ENCODE results near the gene PLD5. TPM values are rescaled to one million over a fixed set of nuclear protein-coding genes. Genes with fewer than 3 reads are reported as not detected.
"Not testable (repeated sequence)": the region's sequence is repeated elsewhere in the genome, so short reads cannot be mapped to it uniquely, and the experiment has no call there.

Gene PLD5
- total RNA-seq, 1 donor from 2014 or later, result not detected

DNA sequence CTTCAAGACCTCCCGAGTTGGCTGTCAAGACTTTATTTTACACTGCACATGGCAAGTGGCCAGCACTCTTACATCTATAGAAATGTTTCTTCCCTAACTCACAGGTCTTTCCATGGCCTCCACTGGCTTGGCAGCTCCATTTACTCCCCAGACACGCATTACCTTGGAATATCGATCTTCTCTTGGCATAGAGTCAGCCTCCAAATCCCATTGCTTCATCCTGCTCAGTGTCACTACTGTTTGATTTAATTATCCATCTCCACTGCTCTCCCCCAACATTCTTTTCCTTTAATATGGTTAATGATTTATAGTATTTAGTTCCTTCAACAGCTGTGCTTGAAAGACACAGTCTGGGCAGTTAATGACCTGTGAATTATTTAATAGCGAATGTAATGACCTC is 284.4 kb downstream of the PLD5 start:
- no peak for DNase-seq (ENCODE audit: low spot score)
- TF ChIP-seq, protein P1, sequence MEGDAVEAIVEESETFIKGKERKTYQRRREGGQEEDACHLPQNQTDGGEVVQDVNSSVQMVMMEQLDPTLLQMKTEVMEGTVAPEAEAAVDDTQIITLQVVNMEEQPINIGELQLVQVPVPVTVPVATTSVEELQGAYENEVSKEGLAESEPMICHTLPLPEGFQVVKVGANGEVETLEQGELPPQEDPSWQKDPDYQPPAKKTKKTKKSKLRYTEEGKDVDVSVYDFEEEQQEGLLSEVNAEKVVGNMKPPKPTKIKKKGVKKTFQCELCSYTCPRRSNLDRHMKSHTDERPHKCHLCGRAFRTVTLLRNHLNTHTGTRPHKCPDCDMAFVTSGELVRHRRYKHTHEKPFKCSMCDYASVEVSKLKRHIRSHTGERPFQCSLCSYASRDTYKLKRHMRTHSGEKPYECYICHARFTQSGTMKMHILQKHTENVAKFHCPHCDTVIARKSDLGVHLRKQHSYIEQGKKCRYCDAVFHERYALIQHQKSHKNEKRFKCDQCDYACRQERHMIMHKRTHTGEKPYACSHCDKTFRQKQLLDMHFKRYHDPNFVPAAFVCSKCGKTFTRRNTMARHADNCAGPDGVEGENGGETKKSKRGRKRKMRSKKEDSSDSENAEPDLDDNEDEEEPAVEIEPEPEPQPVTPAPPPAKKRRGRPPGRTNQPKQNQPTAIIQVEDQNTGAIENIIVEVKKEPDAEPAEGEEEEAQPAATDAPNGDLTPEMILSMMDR (IDR thresholded peaks at IDR 0.05), result no peak
- Mint-ChIP-seq H3K9me3 (ENCODE audit: low read depth) (no peaks in the 10 kb centered on the region), H3K4me1 (ENCODE audit: low read depth) (no peaks in the 10 kb centered on the region), H3K4me3 (ENCODE audit: unreplicated experiment) (no peak overlapping the region), H3K27me3 (ENCODE audit: low read depth) (peaks cover 9% of the 10 kb centered on the region), H3K36me3 (ENCODE audit: low read depth) (no peaks in the 10 kb centered on the region), H3K27ac (ENCODE audit: unreplicated experiment) (no peak overlapping the region)

DNA sequence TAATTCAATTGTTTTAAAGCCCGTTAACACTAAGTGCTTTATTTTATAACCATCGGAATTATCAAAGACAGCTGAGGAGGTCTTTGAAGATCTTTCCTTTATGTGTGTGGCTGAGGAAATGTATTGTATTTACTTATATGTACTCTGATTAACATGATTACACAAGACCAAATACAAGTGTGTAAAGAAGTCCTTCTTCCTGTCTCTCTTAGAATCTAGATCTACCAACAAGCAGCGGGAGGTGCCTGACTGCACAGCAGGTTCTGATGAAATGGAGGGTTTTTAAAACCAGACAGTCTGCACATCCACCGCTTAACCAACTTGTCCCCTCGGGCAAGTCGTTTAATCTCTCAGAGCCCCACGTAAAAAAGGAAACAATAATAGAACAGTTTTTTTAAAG is 285.1 kb downstream of the PLD5 start:
- TF ChIP-seq, protein P1 (IDR thresholded peaks at IDR 0.05), result no peak
- H3K4me1 Mint-ChIP-seq (ENCODE audit: low read depth), result no peaks in the 10 kb centered on the region
- H3K9me3 Mint-ChIP-seq (ENCODE audit: low read depth), result no peaks in the 10 kb centered on the region
- DNase-seq (ENCODE audit: low spot score), result no peak
- H3K27ac Mint-ChIP-seq (ENCODE audit: unreplicated experiment), result no peak overlapping the region
- H3K27me3 Mint-ChIP-seq (ENCODE audit: low read depth), result peaks cover 7% of the 10 kb centered on the region
- no peaks in the 10 kb centered on the region for H3K36me3 Mint-ChIP-seq (ENCODE audit: low read depth)
- H3K4me3 Mint-ChIP-seq (ENCODE audit: unreplicated experiment), result no peak overlapping the region

DNA sequence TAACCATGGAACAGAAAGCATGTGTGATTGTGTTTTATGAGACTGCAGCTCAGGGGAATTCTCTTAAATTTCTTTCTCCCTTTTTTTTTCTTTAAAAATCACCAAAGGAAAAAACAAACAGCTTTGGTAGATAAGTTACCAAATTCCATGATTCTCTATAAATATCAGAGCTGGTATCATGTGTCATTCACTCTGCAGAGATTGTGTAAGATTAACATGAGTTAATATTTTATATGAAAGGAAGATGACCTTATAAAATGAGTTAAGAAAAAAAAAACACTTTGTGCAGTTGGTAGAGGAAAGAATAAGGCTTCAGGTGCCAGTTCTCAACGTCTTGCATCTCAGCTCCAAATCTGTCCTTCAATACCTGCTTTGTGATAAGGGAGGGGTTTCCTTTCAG is 287.4 kb downstream of the PLD5 start:
- Mint-ChIP-seq H3K9me3 (ENCODE audit: low read depth) (no peaks in the 10 kb centered on the region), H3K36me3 (ENCODE audit: low read depth) (no peaks in the 10 kb centered on the region)

DNA sequence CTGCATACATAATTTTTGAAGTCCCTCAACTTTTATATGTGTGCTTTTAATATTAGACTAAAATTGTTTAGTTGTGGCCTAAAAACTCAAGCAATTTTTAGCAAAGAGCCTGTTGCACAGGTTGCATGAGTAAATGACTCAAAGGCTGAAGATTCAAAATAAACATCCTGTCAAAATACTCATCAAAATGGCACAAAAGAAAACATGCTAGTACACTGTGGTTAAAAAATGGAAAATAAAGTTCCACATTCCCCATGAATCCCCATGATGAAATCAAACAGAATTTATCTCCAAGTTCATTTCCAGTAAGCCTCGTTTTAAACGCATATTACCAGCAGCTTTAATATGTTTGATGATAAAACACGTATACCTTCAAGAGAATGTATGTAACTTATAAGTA is 295.5 kb downstream of the PLD5 start:
- no peak overlapping the region for H3K27ac Mint-ChIP-seq (ENCODE audit: unreplicated experiment)
- H3K4me1 Mint-ChIP-seq (ENCODE audit: low read depth), result no peaks in the 10 kb centered on the region
- no peak for DNase-seq (ENCODE audit: low spot score)
- TF ChIP-seq, protein P1 (IDR thresholded peaks at IDR 0.05), result no peak
- H3K9me3 Mint-ChIP-seq (ENCODE audit: low read depth), result no peaks in the 10 kb centered on the region
- no peaks in the 10 kb centered on the region for H3K36me3 Mint-ChIP-seq (ENCODE audit: low read depth)
- no peak overlapping the region for H3K4me3 Mint-ChIP-seq (ENCODE audit: unreplicated experiment)
- peaks cover 3% of the 10 kb centered on the region for H3K27me3 Mint-ChIP-seq (ENCODE audit: low read depth)

More for the DNA sequence above, 287.4 kb downstream of the PLD5 start:
- Mint-ChIP-seq H3K27me3 (ENCODE audit: low read depth) (peaks cover 5% of the 10 kb centered on the region), H3K27ac (ENCODE audit: unreplicated experiment) (no peak overlapping the region), H3K4me1 (ENCODE audit: low read depth) (no peaks in the 10 kb centered on the region), H3K4me3 (ENCODE audit: unreplicated experiment) (no peak overlapping the region)
- TF ChIP-seq, protein P1 (IDR thresholded peaks at IDR 0.05), result no peak
- no peak for DNase-seq (ENCODE audit: low spot score)

DNA sequence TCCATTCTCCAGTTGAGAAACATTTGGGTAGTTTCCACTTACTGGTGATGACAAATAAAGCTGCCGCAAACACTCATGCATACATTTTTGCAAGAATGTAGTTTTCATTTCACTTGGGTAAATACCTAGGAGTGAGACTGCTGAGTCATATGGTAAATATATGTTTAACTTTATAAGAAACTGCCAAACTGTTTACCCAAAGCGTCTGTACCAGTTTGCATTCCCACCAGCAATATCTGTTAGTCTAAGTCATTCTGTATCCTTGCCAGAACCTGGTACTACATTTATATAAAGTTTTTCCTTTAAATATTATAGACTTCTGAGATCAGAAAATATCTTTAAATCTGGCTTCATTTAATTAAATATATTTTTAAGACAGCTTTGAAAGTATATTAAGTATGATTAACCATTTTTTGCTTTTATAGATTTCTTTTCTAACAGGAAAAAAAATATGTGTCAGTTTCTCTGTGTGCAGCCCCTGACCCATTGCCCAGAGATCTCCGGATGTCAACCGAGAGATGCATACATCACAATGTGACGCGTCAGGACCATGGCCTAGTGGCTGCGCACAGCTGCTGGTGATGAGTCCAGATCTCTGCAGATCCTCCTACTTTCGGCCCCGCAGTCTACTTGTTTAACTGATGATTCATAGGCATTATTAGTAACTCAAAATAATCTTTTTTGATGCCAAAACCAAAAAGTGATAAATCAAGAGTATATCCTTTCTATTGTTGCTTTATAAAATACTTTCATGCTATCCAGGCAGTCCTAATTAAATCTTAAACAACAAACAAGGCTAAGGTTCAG is 298.5 kb downstream of the PLD5 start:
- no peak for DNase-seq (ENCODE audit: low spot score)
- H3K27me3 Mint-ChIP-seq (ENCODE audit: low read depth), result peaks cover 3% of the 10 kb centered on the region
- no peaks in the 10 kb centered on the region for H3K4me1 Mint-ChIP-seq (ENCODE audit: low read depth)
- H3K9me3 Mint-ChIP-seq (ENCODE audit: low read depth), result no peaks in the 10 kb centered on the region
- H3K36me3 Mint-ChIP-seq (ENCODE audit: low read depth), result no peaks in the 10 kb centered on the region
- H3K27ac Mint-ChIP-seq (ENCODE audit: unreplicated experiment), result no peak overlapping the region
- no peak overlapping the region for H3K4me3 Mint-ChIP-seq (ENCODE audit: unreplicated experiment)
- TF ChIP-seq, protein P1 (IDR thresholded peaks at IDR 0.05), result no peak

DNA sequence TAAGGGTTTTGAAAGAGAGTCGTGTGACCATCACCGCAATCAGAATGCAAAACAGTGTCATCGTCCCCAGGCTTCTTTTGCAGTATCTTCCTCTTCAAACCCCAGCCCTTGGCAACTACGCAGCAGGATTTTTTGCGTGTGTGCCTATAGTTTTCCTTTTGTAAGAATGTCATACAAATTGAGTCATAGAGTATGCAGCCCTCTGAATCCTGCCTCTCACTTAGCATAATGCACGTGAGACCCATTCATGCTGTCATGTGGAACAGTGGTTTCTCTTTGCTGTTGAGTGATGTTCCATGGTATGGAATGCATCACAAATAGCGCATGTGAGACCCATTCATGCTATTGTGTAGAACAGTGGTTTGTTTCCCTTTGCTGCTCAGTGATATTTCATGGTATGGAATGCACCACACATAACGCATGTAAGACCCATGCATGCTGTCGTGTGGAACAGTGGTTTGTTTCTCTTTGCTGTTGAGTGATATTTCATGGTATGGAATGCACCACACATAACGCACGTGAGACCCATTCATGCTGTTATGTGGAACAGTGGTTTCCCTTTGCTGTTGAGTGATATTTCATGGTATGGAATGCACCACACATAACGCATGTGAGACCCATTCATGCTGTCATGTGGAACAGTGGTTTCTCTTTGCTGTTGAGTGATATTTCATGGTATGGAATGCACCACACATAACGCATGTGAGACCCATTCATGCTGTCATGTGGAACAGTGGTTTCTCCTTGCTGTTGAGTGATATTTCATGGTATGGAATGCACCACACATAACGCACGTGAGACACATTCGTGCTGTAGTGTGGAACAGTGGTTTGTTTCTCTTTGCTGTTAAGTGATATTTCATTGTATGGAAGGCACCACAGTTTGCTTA is 299.4 kb downstream of the PLD5 start:
- not testable (repeated sequence) for DNase-seq (ENCODE audit: low spot score); H3K4me3 Mint-ChIP-seq (ENCODE audit: unreplicated experiment); H3K9me3 Mint-ChIP-seq (ENCODE audit: low read depth); H3K27ac Mint-ChIP-seq (ENCODE audit: unreplicated experiment); H3K36me3 Mint-ChIP-seq (ENCODE audit: low read depth); H3K4me1 Mint-ChIP-seq (ENCODE audit: low read depth); H3K27me3 Mint-ChIP-seq (ENCODE audit: low read depth)
